Lower lobe of right lung (tissue), 2 donors: ENCODE data around the gene TMF1. TPM values are rescaled to one million over a fixed set of nuclear protein-coding genes. Genes with fewer than 3 reads are reported as not detected.
A peak's percentile ranks its signal among the peaks of the same experiment; 100 is the strongest.

Experiments used
- ATAC-seq, 2 donors: fragments of 200-7000 bp; cut with Tn5 transposase; one replicate each; pipeline ENCODE4 v1.9.1; 2020 to 2022; ENCODE audit warnings: mild to moderate bottlenecking in 2 of 2, moderate library complexity in 2 of 2
- DNase-seq: peaks from one replicate; pipeline ENCODE4 v3.0.0-alpha.2; 2020
- H3K27ac ChIP-seq: fragments of 200-600 bp; one replicate; pipeline ENCODE4 v1.8.0; 2022
- H3K27me3 ChIP-seq: fragments of 200-600 bp; one replicate; pipeline ENCODE4 v1.8.0; 2022; ENCODE audit warnings: low read depth
- H3K36me3 ChIP-seq: fragments of 200-600 bp; one replicate; pipeline ENCODE4 v1.8.0; 2022; ENCODE audit warnings: mild to moderate bottlenecking
- H3K4me1 ChIP-seq: fragments of 200-600 bp; one replicate; pipeline ENCODE4 v1.8.0; 2022
- H3K4me3 ChIP-seq: fragments of 200-600 bp; one replicate; pipeline ENCODE4 v1.8.0; 2022; ENCODE audit warnings: mild to moderate bottlenecking
- H3K9me3 ChIP-seq: fragments of 200-600 bp; one replicate; pipeline ENCODE4 v1.8.0; 2022
- intact Hi-C: fragments of 100-400 bp; cut with DNase I; formaldehyde crosslinking; loops from one replicate; pipeline ENCODE4 v1.11.0; 2022
- microRNA-seq: library from miRNA; unstranded; fragments of <30 nt; microRNA quantifications from one replicate; pipeline ENCODE4 v1.2.0, GENCODE V29; 2020; ENCODE audit warnings: borderline number of aligned reads
- total RNA-seq: library from RNA; stranded (reverse); fragmentation: NEBNext Ultra II Directional; extraction: Animal tissue kit (Norgen Biotek cat#: 25700); gene quantifications from one replicate; pipeline ENCODE4 v1.2.1, GENCODE V29; 2021
- TF ChIP-seq, protein P1 (sequence below): fragments of 200-600 bp; IDR thresholded peaks from one replicate; pipeline ENCODE4 v1.8.0; 2022; ENCODE audit warnings: antibody characterized with exemption, mild to moderate bottlenecking
- donor health status: DM: no; HTN: yes; CAD: no; lungs with severe emphysema.

Gene TMF1
- total RNA-seq, 1 donor from 2014 or later: 40.0 TPM

DNA sequence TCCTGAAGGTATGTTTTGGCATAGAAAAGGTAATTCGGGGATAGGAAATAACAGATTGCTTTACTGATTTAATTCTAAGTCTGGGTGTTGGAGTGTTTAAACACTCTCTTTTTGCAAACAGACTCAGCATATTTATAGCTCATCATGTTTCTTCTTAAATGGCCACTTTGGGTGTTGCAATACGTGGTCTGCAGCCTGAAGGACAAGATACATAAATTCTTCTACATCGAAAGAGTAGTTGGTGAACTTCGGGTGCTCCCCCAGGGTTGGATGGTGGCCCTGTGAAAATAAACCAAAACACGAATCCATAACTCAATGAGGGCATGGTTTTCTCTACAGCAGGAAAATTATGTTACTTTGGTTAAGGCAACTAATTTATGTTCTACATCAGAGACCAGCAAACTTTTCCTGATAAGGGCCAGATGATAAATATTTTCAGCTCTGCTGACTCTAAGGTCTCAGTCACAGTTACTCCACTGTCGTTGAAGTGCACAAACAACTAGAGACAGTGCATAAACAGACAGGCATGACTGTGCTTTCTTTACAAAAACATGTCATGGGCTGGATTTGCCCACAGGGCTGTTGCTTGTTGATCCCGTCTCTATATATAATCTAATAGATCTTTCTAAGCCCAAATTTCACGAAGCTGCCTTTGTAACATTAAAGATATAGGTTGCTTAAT lies 74.5 kb downstream of the TMF1 start:
- Histone ChIP-seq H3K36me3 (peaks cover 69% of the 10 kb centered on the region), H3K9me3 (no peaks in the 10 kb centered on the region), H3K27me3 (no peaks in the 10 kb centered on the region), H3K27ac (no peak overlapping the region), H3K4me1 (no peaks in the 10 kb centered on the region), H3K4me3 (no peak overlapping the region)
- ATAC-seq (no peak), DNase-seq (no peak)
- intact Hi-C loops: no loop called here
- TF ChIP-seq, protein P1, sequence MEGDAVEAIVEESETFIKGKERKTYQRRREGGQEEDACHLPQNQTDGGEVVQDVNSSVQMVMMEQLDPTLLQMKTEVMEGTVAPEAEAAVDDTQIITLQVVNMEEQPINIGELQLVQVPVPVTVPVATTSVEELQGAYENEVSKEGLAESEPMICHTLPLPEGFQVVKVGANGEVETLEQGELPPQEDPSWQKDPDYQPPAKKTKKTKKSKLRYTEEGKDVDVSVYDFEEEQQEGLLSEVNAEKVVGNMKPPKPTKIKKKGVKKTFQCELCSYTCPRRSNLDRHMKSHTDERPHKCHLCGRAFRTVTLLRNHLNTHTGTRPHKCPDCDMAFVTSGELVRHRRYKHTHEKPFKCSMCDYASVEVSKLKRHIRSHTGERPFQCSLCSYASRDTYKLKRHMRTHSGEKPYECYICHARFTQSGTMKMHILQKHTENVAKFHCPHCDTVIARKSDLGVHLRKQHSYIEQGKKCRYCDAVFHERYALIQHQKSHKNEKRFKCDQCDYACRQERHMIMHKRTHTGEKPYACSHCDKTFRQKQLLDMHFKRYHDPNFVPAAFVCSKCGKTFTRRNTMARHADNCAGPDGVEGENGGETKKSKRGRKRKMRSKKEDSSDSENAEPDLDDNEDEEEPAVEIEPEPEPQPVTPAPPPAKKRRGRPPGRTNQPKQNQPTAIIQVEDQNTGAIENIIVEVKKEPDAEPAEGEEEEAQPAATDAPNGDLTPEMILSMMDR: no peak

DNA sequence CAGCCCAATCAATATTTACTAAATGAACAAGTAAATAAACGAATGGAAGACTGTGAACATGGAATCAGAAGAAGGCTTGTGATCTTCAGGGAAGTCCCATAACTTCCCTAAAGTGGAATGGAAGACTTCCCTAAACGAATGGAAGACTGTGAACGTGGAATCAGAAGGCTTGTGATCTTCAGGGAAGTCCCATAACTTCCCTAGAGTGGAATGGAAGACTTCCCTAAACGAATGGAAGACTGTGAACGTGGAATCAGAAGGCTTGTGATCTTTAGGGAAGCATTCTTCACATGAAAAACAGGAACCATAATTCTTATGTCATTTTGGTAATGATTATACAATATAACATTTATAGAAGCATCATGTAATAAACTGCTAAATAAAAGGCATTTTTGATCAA lies 77.4 kb downstream of the TMF1 start:
- intact Hi-C loops: no loop called here
- peak in 1 of 2 donors; percentile 28 for ATAC-seq

DNA sequence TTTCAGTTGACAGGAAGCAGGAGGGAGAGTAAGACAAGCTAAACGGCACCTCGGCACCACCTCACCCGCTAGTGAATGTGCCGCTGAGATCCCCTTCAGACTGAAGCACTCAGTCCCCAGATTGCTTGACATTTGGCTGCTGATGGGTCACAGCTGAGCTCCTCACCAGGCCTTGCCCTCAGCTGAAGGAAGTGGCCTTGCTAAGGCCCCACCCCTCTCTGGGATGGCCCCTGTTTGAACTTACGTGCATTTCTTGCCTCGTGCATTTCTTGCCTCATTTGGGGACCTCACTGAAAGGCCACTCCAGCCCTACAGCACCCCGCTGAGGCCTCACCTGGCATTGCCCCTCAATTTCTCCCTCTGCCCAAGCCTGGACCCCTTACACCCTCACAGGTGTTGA lies 78.5 kb downstream of the TMF1 start:
- DNase-seq: no peak
- TF ChIP-seq, protein P1: no peak
- Histone ChIP-seq H3K4me1 (no peaks in the 10 kb centered on the region), H3K9me3 (no peaks in the 10 kb centered on the region), H3K36me3 (peaks cover 30% of the 10 kb centered on the region), H3K27ac (no peak overlapping the region), H3K4me3 (no peak overlapping the region), H3K27me3 (no peaks in the 10 kb centered on the region)
- ATAC-seq: peak; percentile 33 to 64
- intact Hi-C loops: no loop called here

More for the DNA sequence above, 77.4 kb downstream of the TMF1 start:
- no peaks in the 10 kb centered on the region for H3K9me3 ChIP-seq
- H3K27ac ChIP-seq: no peak overlapping the region
- DNase-seq: no peak
- no peaks in the 10 kb centered on the region for H3K27me3 ChIP-seq
- TF ChIP-seq, protein P1: no peak
- H3K4me1 ChIP-seq: no peaks in the 10 kb centered on the region
- H3K36me3 ChIP-seq: peaks cover 40% of the 10 kb centered on the region
- no peak overlapping the region for H3K4me3 ChIP-seq

DNA sequence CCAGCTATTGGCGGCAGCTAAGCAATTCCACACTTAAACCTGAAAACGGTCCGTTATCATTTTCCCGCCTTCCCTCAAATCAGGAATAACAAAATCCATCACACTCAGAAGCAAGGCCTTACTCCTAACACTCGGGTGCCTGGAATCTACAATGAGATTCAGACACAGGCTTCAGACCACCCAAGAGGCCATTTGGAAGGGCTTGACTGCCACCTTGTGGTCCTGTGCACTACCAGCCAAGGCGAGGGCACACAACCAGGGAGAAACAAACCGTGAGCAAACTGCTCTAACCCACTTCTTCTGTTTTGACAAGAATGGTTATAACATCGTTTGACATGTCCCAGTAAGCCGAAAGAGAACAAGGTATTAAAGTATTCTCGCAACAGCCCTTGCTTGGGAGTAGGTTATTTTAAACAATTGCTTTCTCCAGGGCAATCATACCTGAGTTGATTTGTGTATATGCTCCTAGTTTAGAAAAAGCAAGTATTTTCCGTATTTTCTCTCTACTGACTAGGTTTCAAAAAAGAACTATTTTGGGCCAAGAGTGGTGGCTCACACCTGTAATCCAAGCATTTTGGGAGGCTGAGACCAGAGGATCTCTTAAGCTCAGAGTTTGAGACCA lies 79.7 kb downstream of the TMF1 start:
- H3K27ac ChIP-seq: no peak overlapping the region
- ATAC-seq: peak; percentile 71 to 77
- DNase-seq: no peak
- intact Hi-C loops: no loop called here
- no peaks in the 10 kb centered on the region for H3K9me3 ChIP-seq
- H3K4me1 ChIP-seq: no peaks in the 10 kb centered on the region
- H3K4me3 ChIP-seq: no peak overlapping the region
- H3K27me3 ChIP-seq: no peaks in the 10 kb centered on the region
- TF ChIP-seq, protein P1: peak; percentile 76
- H3K36me3 ChIP-seq: peaks cover 18% of the 10 kb centered on the region

Small RNA genes within 50 kb of the gene (microRNA-seq; reads per million reads assigned to microRNA genes)
- not detected for gene MIR3136

Other genes starting within 250 kb of the TMF1 start
- not detected for gene TAFA4, start 119.8 kb downstream of the TMF1 start, total RNA-seq
- 35.7 TPM for gene EOGT, start 38.6 kb downstream of the TMF1 start, total RNA-seq
- 48.3 TPM for gene UBA3, start 28.0 kb upstream of the TMF1 start, total RNA-seq
- 138 TPM for gene ARL6IP5, start 32.6 kb upstream of the TMF1 start, total RNA-seq
- gene LMOD3, start 70.3 kb upstream of the TMF1 start, total RNA-seq: 0.12 TPM